GM18858 (cell line): ENCODE measurements around the gene ALDH8A1.

ENCODE experiments used
- ATAC-seq: cut with Tn5 transposase; IDR thresholded peaks from one replicate; pipeline ENCODE4 v1.9.1; 2021; ENCODE audit not compliant: unreplicated experiment

The ALDH8A1 gene

DNA sequence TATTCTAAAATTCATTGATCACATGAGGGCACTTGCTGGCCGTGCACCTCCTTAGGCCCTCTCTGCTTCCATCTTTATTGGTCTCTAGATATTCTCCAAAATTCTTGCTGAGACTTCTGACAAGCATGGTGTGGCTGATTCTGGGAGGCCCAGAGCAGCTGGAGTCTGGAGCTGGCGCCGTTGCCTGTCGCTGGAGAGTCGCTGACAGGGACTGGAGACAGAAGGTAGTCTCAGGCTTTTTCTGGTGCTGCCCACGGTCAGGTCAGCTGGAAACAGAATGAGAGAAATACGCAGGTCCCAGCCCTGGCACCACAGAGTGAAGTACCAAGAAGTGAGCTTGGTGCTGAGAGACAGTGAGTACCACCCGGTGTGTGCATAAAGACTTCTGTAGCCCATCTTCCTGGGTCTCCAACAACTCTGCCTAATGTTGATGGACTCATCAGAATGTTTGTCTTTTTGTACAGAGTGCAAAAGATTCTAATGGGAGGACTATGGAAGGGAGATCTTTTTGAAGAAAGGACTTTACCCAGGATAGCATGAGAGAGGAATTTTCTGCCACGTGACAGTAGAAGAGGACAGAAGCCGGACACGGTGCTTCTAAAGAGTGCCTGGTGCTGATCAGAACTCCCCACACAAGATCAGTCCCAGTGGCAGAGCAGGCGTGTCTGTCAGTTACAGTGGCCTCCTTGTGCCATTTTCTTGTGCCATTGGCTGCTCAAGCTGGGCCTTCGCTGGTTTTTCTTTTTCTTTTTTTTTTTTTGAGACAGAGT, 1.8 kb upstream of the ALDH8A1 start:
- no peak for ATAC-seq

DNA sequence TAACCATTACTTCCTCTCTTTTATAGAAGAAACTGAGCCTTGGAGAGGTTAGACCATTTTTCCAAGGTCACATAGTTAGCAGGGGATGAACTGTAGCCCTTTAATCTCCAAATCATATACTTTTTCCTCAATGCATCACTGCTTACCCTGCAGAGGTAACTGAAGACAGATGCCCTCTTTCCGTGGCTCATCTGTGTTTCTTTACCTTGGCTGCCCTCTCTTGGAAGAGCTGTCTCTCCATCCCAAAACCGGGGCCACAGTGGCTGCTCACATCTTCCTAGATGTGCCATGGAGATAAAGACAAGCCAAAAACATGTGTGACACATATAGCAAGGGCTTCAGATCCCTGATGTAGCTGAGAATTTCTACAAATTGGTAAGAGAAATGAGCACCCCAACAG, 581 bp upstream of the ALDH8A1 start:
- ATAC-seq, result no peak

DNA sequence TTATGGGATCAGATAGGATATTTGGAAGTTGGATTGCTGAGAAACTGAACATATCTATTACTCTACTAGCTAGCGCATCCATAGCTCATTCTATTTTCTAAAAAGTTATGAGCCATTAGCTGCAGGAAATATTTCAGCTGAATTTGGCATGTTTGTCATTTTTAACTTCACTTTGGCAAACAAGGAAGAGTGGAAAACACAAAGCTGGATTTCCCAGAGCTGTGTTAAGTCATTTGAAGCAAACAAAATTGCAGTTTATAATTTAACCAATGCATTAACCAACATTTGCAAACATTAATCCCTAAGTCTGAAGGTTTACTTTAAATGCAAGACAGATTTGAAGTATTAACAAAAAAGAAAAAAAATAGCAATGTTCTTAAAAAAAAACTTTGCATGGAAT, 1.2 kb downstream of the ALDH8A1 start:
- no peak for ATAC-seq

DNA sequence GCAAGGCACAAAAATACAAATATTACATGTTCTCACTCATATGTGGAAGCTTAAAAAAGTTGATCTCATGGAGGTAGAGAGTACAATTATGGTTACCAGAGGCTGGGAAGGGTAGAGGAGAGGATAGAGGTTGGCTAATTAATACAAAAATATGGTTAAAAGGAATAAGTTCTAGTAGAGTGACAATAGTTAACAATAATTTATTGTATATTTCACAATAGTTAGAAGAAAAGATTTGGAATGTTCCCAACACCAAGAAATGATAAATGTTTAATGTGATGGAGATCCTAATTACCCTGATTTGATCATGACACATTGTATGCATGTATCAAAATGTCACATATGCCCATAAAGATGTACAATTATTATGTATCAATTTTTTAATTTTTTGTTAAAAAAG, 1.8 kb downstream of the ALDH8A1 start:
- no peak for ATAC-seq

DNA sequence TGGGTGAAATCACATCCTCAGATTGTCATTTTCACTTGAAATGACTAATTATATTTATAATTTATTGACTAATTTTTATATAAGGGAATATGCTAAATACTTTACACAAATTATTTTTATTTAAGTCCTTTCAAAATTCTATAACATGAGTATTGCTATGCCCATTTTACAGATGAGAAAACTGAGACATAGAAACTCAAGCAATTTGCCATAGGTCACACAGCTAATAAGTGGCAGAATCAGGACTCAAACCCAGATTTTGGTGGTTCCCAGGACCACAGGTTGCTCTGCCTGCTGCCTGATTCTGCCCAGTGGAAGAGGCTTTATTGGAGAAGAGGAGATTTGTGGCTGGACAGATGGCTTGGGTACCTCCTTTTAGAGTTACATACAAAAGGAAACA, 4.9 kb downstream of the ALDH8A1 start:
- no peak for ATAC-seq

- no peak for ATAC-seq
These were observed 6.3 kb downstream of the ALDH8A1 start for GRCh38 chr6:134943522-134944111.

GRCh38 chr6:134938896-134939295, 11.0 kb downstream of the ALDH8A1 start:
- peak; percentile 65 for ATAC-seq

- no peak for ATAC-seq
These were observed 12.5 kb downstream of the ALDH8A1 start for GRCh38 chr6:134937426-134937825.

DNA sequence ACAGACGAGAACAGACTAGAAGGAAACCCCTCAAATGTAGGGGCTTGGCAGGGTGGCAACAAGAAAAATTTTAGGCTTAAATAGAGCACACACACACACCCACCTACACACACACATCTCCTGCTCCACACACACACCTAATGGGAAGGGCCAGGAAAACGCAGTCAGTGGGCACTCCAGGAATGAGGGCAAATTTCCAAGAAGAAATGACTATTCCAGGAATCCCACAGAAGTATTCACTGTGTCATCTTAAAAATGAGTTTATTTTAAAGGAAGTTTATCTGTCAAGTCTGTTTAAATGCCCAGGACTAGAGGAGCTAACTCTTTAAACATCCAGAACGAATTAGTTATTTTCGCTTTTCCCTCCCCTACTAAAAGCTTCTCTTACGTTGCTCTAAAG, 13.0 kb downstream of the ALDH8A1 start:
- ATAC-seq, result no peak

GRCh38 chr6:134936476-134936875, 13.4 kb downstream of the ALDH8A1 start:
- no peak for ATAC-seq

DNA sequence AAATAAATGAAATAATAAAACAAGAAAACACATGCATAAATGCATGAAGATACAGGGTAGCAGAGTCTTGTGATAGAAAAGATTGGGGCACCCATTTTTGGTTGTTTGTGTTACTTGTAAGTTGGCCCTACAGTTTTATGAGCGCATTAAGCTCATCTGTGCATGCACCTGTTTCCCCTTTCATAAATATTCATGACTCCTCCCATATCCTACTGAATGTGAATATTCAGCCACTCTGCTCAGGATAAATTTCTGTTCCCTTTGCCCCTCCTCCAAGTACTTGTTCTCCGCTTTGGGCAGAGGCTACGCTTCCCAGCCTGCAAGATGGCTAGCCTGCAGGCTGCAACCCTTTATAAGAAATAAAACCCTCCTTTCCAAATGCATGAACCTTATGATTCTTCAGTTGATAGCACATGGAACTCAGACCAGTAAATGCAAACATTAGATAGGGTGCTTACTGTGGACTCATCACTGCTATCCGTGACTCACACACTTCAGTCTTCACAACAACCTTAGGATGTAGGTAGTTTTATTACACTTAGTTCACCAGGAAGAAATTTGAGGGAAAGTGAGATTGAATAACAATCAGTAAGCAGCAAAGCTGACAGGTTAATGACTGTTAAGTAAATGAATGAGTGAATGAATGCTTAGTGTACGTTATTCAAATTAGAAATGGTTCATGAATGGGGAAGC, 15.0 kb downstream of the ALDH8A1 start:
- no peak for ATAC-seq

GRCh38 chr6:134932535-134933470, 17.1 kb downstream of the ALDH8A1 start:
- ATAC-seq, result no peak

- ATAC-seq, result no peak
These were observed 17.8 kb downstream of the ALDH8A1 start for GRCh38 chr6:134932098-134932497.

DNA sequence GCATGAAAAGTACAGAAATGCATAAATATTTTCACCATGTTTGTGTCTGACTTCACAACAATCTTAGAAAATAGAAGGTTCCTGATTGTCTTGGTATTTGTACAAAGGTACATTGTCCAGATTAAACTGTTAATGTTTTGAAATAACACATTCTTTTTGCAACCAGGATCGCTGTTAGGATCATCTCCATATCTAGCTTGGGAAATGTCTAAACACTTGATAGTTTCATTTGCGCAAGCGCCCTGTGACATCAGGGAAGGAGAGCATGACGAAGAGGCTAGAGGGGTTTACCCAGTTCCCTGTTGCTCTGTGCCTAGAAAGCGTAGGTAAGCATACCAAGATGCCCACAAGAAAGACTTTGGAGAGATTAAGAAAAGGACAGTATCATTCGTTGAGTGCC, 19.4 kb downstream of the ALDH8A1 start:
- no peak for ATAC-seq

- ATAC-seq, result no peak
These were observed 21.6 kb downstream of the ALDH8A1 start for GRCh38 chr6:134928151-134928900.

DNA sequence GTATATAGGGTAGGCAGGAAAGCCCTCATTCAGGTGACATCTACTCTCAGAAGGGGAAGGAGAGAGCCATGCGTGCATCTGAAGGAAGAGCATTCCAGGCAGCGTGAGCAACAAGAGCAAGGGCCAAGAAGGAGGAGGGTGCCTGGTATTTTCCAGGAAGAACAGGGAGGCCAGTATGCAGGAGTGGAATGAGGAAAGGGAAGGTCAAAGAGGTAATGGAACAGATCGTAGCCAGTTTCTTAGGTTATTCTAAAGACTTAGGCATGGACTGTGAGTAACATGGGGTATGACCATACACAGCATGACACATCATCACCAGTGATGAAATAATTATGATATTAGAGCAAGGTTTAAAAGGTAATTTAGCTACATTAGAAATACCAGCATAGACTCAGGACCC, 24.1 kb downstream of the ALDH8A1 start:
- ATAC-seq, result no peak

GRCh38 chr6:134921721-134922261, 28.1 kb downstream of the ALDH8A1 start:
- ATAC-seq, result no peak

DNA sequence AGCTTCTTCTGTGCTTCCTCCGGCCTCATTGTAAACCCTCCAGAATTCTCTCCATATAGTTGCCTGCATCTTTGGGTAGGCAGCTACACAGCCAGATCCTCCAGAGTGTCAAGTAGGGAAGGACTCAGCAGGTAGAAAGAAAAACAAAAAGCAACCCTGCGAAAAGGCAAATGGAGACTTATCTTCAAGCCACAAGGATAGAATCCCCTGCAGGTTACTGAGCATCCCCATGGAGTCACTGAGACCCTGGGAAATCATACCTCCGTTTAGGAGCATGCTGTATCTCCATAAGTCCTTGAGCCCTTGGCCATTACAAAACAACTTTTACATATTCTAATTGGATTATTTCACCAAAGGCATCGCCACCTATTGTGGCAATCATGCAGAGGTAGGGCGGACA, 28.6 kb downstream of the ALDH8A1 start:
- no peak for ATAC-seq

DNA sequence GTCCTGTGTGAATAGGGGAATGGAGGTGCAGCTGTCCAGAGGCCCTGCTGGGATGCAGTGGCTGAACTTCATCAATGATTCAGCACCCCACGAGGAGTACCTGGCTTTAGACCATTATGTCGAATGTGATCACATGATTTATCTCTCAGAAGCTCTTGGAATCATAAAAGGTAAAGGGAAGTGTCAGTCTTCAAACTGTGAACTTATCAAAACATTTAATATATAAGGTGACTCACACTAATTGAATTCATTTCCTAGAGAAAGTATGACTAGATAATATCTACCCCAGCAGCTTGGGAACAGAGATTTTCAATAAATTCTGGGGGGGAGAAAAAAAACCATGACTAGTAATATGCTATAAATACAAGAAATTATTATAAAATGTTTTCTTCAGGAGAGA, 29.5 kb downstream of the ALDH8A1 start:
- ATAC-seq, result no peak

DNA sequence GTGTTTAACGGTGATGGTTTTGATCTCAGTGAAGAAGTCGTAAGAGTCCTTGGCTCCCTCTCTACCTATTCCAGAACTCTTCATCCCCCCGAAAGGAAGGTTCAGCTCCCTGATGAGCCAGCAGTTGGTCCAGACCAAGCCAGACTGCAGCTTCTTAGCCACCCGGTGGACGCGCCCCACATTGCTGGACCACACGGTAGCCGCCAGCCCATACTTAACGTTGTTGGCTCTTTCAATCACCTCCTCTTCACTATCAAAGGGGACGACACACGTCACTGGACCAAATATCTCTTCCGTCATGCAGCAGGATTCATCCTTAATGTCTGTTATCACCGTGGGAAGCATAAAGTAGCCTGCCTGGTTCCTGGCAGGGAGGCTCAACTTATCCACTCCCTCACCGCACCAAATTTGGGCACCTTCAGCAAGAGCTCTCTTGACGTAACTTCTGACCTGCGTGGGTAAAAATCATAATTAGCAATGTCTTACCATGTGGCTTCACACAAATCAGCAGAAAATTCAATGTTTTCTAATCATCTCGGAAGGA, 31.4 kb downstream of the ALDH8A1 start:
- no peak for ATAC-seq
